GM12878 (cell line): ENCODE results near the gene LIMD2.

Experiments used
- EZH2 ChIP-seq: IDR thresholded peaks from 2 replicates; pipeline ENCODE4 v1.6.1; 2012; ENCODE audit warnings: low read depth, mild to moderate bottlenecking, control low read depth, inconsistent platforms, low read length, borderline replicate concordance; ENCODE audit not compliant: control insufficient read depth
- FOXM1 ChIP-seq: IDR thresholded peaks from 2 replicates; pipeline ENCODE4 v1.6.1; 2012; ENCODE audit warnings: low read depth, mild to moderate bottlenecking, inconsistent platforms, low read length, moderate library complexity
- NR2C1 ChIP-seq: fragments of 450-650 bp; IDR thresholded peaks from 2 replicates; pipeline ENCODE4 v1.6.1; 2017; ENCODE audit warnings: antibody characterized with exemption, mild to moderate bottlenecking, moderate library complexity
- RFX5 ChIP-seq: IDR thresholded peaks from 2 replicates; pipeline ENCODE4 v1.6.1; 2011; ENCODE audit warnings: low read depth, low read length, improper control_type of control experiment
- SP1 ChIP-seq: IDR thresholded peaks from one replicate; pipeline ENCODE4 v1.6.1; 2011; ENCODE audit warnings: low read depth, low read length
- SREBF2 ChIP-seq: IDR thresholded peaks from 2 replicates; pipeline ENCODE4 v1.6.1; 2012; ENCODE audit warnings: mild to moderate bottlenecking, low read length
- TF ChIP-seq, protein P1 (sequence below): fragments of 450-650 bp; IDR thresholded peaks from 2 replicates; pipeline ENCODE4 v1.6.1; 2017; ENCODE audit warnings: mild to moderate bottlenecking

DNA sequence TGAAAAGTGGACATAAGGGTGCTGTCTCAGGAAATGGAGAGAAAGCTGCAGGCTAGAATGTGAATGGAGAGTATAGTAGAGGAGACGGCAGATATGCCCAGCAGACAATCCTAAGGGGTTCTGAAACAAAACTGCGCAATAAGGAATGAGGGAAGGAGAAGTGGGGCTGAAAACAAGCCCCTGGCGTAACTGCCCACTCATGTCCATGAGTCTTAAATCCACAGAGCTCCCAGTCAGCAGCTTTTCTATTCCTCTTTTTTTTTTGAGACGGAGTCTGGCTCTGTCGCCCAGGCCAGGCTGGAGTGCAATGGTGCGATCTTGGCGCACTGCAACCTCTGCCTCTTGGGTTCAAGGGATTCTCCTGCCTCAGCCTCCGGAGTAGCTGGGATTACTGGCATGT is 35.8 kb upstream of the LIMD2 start:
- no peak for TF ChIP-seq SP1
- no peak for TF ChIP-seq NR2C1
- TF ChIP-seq, protein P1, sequence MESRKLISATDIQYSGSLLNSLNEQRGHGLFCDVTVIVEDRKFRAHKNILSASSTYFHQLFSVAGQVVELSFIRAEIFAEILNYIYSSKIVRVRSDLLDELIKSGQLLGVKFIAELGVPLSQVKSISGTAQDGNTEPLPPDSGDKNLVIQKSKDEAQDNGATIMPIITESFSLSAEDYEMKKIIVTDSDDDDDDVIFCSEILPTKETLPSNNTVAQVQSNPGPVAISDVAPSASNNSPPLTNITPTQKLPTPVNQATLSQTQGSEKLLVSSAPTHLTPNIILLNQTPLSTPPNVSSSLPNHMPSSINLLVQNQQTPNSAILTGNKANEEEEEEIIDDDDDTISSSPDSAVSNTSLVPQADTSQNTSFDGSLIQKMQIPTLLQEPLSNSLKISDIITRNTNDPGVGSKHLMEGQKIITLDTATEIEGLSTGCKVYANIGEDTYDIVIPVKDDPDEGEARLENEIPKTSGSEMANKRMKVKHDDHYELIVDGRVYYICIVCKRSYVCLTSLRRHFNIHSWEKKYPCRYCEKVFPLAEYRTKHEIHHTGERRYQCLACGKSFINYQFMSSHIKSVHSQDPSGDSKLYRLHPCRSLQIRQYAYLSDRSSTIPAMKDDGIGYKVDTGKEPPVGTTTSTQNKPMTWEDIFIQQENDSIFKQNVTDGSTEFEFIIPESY, result no peak
- TF ChIP-seq EZH2, result no peak
- TF ChIP-seq SREBF2, result no peak
- no peak for TF ChIP-seq FOXM1
- TF ChIP-seq RFX5, result no peak
